NOMO-1 (cell line): ENCODE measurements around the gene MKNK2.
"Not testable (repeated sequence)": the region's sequence is repeated elsewhere in the genome, so short reads cannot be mapped to it uniquely, and the experiment has no call there.

Experiments
- DNase-seq, 2 experiments: peaks; one replicate each; lab custom pipeline; 2025; ENCODE audit not compliant: unreplicated experiment in 2 of 2; lab: John Stamatoyannopoulos, UW

The MKNK2 gene

GRCh38 chr19:2044709-2045500 lies 6.1 kb downstream of the MKNK2 start:
- DNase-seq = no peak

GRCh38 chr19:2043961-2044708 lies 6.9 kb downstream of the MKNK2 start:
- DNase-seq = no peak

- no peak for DNase-seq
Measured at GRCh38 chr19:2043251-2043641, 7.8 kb downstream of the MKNK2 start.

- no peak for DNase-seq
Measured at GRCh38 chr19:2042485-2043250, 8.4 kb downstream of the MKNK2 start.

- DNase-seq = peak; percentile 91 to 97
Measured at GRCh38 chr19:2041683-2042484, 9.2 kb downstream of the MKNK2 start.

DNA sequence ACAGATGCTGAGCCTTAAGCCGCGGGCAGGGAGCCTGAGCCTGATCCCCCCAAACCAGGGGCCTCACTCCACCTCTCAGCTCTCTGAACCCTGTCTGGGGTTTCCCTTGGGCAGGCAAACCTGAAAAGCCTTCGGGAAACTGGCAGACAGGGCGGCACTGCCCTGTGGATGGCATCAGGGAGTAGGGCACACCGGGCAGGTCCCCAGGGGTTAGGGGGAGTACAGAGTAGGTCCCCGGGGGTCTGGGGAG lies 9.7 kb downstream of the MKNK2 start:
- no peak for DNase-seq

DNA sequence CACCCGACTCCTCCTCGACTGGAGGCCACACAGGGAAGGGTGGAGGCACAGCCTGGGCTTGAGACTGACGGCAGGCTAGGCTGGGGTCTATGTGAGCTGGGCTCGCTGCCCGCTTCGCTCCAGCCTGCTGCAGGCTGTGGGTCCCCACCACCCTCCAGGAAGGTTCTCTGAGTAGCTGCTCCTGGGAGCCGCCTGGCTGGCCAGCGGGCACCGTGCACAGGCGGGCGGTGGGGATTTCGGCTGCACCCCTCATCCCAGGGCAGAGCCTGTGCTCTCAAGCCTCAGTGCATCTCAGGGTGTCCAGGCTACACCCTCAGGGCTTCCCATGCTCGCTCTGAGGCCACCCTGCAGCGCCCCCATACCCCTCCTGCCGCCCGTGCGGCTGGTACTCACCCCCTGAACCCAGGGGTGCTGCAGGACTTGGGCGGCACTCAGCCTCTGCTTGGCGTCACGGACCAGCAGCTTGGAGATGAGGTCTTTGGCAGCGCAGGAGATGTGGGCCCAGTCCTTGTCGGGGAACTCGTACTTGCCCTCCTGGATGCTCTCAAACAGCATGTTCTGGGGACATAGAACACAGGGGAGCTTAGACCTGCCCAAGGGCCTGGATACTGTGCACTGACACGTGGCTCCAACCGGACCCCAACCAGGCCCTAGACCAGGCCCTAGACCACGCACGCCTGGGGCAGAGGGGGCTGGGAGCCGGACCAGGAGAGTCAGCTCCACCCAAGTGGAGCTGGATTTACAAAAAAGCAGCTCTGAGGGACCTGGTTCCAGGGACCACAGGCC lies 10.2 kb downstream of the MKNK2 start:
- no peak for DNase-seq

- DNase-seq = no peak
Measured at GRCh38 chr19:2039959-2040646, 10.9 kb downstream of the MKNK2 start.

DNA sequence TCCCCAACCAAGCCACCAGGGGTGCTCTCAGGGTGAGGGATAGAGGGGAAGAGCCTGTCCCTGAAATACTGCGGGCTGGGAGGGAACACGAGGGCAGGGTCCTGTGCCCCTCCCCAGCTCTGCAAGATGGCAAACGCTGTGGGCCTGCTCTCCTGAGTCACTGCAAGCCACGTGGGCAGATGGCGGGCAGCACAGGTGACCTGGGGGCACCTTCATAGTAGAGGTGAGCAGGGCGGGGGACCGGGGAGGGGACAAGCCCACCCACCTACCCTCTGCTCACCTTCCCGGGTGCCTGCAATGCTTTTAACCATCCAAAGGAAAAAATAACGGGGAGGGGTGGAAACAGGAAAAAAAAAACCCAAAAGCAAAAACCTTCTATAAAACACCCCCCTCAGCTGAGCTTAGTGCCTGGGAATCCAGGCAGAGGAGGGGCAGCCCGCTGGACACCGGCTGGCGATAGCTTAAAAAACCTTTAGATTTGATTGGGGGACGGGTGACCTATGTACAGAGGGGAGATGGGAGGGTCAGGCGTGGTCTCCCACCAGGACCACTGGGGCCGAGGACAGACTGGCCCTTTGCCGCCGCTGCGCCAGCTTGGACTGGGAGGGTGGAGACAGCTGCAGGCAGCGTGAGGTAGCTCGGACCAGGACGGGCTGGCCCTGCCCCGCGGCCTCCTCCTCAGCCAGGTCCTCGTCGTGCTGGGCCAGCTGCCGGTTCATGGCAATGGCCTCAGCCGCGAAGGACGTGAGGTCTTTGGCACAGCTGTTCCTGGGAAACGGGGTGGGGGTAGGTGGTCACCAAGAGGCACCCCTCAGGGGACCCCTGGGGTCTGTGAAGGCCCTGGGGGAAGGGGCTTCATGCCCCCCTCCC lies 11.7 kb downstream of the MKNK2 start:
- DNase-seq = no peak

GRCh38 chr19:2038284-2039088 lies 12.6 kb downstream of the MKNK2 start:
- no peak for DNase-seq

GRCh38 chr19:2037651-2038255 lies 13.3 kb downstream of the MKNK2 start:
- DNase-seq = no peak

- DNase-seq = no peak
Measured at GRCh38 chr19:2036424-2036823, 14.6 kb downstream of the MKNK2 start.

DNA sequence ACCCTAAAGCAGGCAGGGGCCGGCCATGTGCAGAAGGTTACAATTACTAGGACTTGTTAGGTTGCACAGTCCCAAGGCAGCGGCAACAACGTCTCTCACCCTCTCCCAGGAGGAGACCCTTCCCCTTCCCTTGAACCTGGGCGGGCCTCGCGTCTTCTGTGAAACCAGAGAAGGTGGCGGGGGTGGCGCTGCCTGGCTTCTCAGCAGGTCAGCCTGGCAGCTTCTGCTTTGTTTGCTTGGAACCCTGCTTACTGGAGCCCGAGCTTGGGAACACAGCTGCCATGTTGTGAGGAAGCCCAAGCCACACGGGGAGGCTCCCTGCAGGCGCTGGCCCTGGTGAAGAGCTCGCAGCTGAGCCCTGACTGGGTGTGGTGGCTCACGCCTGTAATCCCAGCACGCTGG lies 15.5 kb downstream of the MKNK2 start:
- no peak for DNase-seq

DNA sequence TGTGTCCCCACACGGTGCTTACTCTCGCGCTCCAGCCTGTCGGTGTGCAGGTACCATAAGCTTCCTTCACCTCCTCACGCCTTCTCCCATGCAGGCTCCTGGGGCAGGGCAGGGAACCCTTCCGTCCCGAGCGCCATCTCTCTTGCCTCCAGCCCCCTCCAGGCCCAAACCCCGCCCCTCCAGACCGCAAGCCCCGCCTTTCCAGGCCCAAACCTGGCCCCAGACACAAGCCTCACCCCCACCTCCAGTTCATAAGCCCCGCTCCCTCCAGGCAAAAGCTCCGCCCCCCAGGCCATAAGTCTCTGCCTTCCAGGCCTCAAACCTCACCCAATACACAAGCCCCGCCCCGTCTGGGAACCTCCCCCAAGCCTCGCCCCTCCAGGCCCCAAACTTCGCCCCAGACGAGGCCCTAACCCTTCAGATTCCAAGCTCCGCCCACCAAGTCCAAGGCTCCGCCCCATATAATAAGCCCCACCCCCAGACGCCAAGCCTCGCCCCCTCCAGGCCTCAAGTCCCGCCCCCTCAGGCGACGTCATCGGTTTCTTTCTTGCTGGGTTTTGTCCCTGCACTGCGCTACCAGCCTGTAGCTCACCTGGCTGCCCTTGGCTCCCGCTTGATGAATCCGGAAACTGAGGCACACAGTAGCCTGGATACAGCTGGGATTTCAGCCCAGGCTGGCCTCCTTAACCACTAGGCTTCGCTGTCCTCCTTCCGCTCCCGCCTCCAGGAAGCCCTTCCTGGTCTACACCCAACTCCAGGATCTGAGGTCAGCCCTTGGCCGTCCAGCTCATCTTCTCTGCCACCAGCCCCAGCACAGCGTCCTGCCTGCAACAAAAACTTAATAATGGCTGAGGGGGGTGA lies 16.1 kb downstream of the MKNK2 start:
- DNase-seq = no peak

GRCh38 chr19:2034253-2034652 lies 16.8 kb downstream of the MKNK2 start:
- DNase-seq = not testable (repeated sequence)

GRCh38 chr19:2033825-2034159 lies 17.3 kb downstream of the MKNK2 start:
- no peak for DNase-seq
